HG03354 (cell line): Measurements from ENCODE around the gene ACSM6.
"Not testable (repeated sequence)": the region's sequence is repeated elsewhere in the genome, so short reads cannot be mapped to it uniquely, and the experiment has no call there.

ENCODE experiments used
- ATAC-seq: cut with Tn5 transposase; IDR thresholded peaks from one replicate; pipeline ENCODE4 v1.9.1; 2021; ENCODE audit warnings: mild to moderate bottlenecking; ENCODE audit not compliant: unreplicated experiment, poor library complexity, severe bottlenecking

ACSM6 gene

GRCh38 chr10:95193944-95194343, at the start of gene ACSM6:
TSS of gene ACSM6 (plus strand) at chr10:95194238. CDS start at chr10:95194486, 248 bp downstream.
- ATAC-seq, result no peak

GRCh38 chr10:95168694-95169093, 25.3 kb upstream of the ACSM6 start:
- ATAC-seq, result no peak

- ATAC-seq, result no peak
Observed at GRCh38 chr10:95169522-95169921, 24.5 kb upstream of the ACSM6 start.

GRCh38 chr10:95170790-95171189, 23.2 kb upstream of the ACSM6 start:
- ATAC-seq, result no peak

GRCh38 chr10:95171336-95171735, 22.7 kb upstream of the ACSM6 start:
- no peak for ATAC-seq

- ATAC-seq, result no peak
Observed at GRCh38 chr10:95172851-95173250, 21.2 kb upstream of the ACSM6 start.

GRCh38 chr10:95176101-95176500, 17.9 kb upstream of the ACSM6 start:
- ATAC-seq, result no peak

GRCh38 chr10:95177429-95177828, 16.6 kb upstream of the ACSM6 start:
- no peak for ATAC-seq

GRCh38 chr10:95178266-95178665, 15.8 kb upstream of the ACSM6 start:
- ATAC-seq, result no peak

- ATAC-seq, result no peak
Observed at GRCh38 chr10:95178797-95179196, 15.2 kb upstream of the ACSM6 start.

GRCh38 chr10:95181726-95182125, 12.3 kb upstream of the ACSM6 start:
- no peak for ATAC-seq

GRCh38 chr10:95183271-95184230, 10.5 kb upstream of the ACSM6 start:
- peak; percentile 97 for ATAC-seq

GRCh38 chr10:95187617-95188016, 6.4 kb upstream of the ACSM6 start:
- ATAC-seq, result no peak

- no peak for ATAC-seq
Observed at GRCh38 chr10:95188593-95188992, 5.4 kb upstream of the ACSM6 start.

GRCh38 chr10:95196046-95196445, 2.0 kb downstream of the ACSM6 start:
- no peak for ATAC-seq

GRCh38 chr10:95201736-95202135, 7.7 kb downstream of the ACSM6 start:
- no peak for ATAC-seq

GRCh38 chr10:95202865-95203264, 8.8 kb downstream of the ACSM6 start:
- not testable (repeated sequence) for ATAC-seq

GRCh38 chr10:95208702-95209391, 14.8 kb downstream of the ACSM6 start:
- ATAC-seq, result no peak

GRCh38 chr10:95209509-95210127, 15.6 kb downstream of the ACSM6 start:
- no peak for ATAC-seq

- ATAC-seq, result no peak
Observed at GRCh38 chr10:95211606-95212279, 17.7 kb downstream of the ACSM6 start.
